VCaP (cell line): ENCODE data around the gene NID2.

ENCODE experiments used
- H3K27ac ChIP-seq: fragments of 450-650 bp; 2 replicates; pipeline ENCODE4 v1.5.1; 2017
- TF ChIP-seq, protein P1 (sequence below): fragments of 450-650 bp; conservative IDR thresholded peaks from 2 replicates; pipeline ENCODE4 v1.5.1; 2017; ENCODE audit warnings: mild to moderate bottlenecking, moderate library complexity

Gene NID2

DNA sequence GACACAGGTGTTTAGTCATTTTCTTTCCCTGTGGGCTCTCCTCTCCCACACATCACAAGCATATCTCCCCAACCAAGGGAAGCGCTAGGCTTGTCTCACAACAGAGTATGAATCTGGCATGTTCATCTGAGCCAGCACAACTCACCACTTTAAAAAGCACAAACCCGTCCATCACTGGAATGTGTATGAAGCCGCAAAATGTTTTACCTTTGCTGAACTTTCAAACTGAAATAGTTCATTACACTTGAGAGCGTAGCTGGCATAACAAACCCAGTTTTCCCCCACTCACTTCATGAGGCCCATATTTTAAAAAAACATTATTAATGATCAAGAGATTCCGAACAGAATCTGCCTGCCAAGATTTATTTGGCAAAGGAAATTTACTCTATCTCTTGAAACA is 15.8 kb downstream of the NID2 start:
- no peak overlapping the region for H3K27ac ChIP-seq
- TF ChIP-seq, protein P1, sequence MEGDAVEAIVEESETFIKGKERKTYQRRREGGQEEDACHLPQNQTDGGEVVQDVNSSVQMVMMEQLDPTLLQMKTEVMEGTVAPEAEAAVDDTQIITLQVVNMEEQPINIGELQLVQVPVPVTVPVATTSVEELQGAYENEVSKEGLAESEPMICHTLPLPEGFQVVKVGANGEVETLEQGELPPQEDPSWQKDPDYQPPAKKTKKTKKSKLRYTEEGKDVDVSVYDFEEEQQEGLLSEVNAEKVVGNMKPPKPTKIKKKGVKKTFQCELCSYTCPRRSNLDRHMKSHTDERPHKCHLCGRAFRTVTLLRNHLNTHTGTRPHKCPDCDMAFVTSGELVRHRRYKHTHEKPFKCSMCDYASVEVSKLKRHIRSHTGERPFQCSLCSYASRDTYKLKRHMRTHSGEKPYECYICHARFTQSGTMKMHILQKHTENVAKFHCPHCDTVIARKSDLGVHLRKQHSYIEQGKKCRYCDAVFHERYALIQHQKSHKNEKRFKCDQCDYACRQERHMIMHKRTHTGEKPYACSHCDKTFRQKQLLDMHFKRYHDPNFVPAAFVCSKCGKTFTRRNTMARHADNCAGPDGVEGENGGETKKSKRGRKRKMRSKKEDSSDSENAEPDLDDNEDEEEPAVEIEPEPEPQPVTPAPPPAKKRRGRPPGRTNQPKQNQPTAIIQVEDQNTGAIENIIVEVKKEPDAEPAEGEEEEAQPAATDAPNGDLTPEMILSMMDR, result no peak

GRCh38 chr14:52052288-52052943 is 16.4 kb downstream of the NID2 start:
- TF ChIP-seq, protein P1, result no peak
- no peak overlapping the region for H3K27ac ChIP-seq

DNA sequence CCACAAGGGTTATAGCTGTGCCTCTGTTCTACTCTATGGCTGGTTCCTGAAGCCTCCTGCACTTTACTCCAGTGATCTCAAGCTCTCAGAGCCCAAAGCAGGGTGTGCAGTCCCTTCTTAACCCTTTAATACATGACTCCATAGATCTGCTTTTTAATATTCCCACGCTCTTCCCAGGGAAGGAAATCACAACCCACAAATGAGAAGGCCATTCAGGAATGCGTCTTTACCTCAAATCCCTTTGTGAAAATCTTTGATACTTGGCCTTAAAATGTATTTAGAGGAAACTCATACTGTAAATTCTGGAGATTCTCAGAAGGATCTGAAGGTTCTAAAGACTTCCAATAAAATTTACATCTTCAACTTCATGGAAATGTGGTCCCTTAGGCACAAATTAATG is 17.0 kb downstream of the NID2 start:
- no peak overlapping the region for H3K27ac ChIP-seq
- TF ChIP-seq, protein P1, result no peak

GRCh38 chr14:52051251-52051650 is 17.6 kb downstream of the NID2 start:
- TF ChIP-seq, protein P1, result no peak
- no peak overlapping the region for H3K27ac ChIP-seq

GRCh38 chr14:52049721-52050588 is 18.9 kb downstream of the NID2 start:
- H3K27ac ChIP-seq, result no peak overlapping the region

DNA sequence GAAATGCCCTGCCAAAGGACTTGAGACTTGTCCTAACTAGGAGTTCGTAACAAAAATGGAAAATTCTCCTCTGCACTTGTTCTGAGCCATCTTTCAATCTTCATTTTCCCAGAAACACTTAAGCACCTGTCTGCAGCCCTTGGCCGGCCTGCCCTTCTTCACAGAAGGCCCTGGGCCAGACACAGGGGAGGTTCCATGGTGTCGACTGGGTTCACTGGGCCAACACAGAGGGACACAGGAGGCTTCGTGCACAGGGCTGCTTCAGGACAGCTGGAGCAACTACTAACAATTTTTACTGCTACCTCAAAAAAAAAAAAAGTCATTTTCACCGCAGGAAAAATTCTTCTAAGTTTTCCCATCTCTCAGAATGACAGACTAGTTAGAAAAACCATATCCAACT is 19.6 kb downstream of the NID2 start:
- H3K27ac ChIP-seq, result no peak overlapping the region
- TF ChIP-seq, protein P1, result no peak

More at GRCh38 chr14:52049721-52050588, 18.9 kb downstream of the NID2 start:
- TF ChIP-seq, protein P1, result no peak

DNA sequence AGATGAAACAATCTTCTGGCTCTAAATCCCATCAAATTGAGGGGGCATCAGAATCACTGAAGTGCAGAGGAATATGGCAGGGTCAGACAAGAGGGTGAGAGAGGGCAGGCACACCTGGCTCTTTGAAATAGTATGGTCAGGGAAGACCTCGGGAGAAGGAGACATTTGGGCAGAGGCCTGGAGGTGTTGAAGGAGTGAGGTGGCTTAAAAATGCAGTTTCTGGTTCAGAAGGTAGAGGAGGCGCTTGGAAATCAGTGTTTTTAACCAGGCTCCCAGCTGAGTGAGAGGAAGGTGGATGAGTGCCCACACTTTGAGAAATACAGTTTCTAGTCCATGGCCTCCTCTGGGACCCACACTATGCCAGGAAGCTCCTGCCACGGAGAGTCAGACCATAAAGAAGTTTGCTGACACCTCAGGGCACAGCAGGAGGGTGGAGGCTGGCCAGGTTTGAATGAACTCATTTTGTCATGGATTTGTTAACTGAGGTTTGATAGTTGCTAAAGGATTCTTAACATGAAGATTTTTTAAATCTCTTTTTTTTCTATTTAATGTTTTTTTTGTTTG is 20.1 kb downstream of the NID2 start:
- no peak overlapping the region for H3K27ac ChIP-seq
- TF ChIP-seq, protein P1, result no peak
